NCI-H1092 treated with DMSO at 0.1 percent for 48 hours (cell line): ENCODE data around the gene APBB1.

Experiments used
- DNase-seq: peaks from one replicate; lab custom pipeline; 2025; lab: John Stamatoyannopoulos, UW

The APBB1 gene

DNA sequence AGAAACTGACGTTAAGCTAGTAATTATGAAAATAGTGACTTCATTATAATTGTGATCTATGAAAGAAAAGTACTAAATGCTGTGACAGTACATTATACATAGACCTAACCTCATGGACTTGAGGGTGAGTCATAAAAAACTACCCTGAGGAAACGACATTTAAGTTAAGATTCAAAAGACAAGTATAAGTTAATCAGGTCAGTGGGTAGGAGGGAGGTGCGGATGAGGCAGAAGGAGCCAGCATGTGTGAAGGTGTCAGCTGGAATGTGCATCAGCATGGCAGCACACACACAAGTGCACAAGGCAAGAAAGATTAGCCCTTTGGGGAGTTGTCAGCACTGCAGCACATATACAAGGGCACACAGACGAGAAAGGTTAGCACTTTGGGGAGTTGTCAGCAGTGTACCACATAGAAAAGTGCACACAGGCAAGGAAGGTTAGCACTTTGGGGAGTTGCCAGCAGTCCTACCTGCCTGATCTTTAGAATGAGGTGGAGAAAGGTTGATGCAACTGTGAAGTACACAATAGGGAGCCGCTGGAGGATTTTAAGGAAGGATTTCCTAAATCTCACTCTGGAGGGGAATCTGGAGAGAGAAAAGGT is 67.0 kb downstream of the APBB1 start:
- DNase-seq = no peak

DNA sequence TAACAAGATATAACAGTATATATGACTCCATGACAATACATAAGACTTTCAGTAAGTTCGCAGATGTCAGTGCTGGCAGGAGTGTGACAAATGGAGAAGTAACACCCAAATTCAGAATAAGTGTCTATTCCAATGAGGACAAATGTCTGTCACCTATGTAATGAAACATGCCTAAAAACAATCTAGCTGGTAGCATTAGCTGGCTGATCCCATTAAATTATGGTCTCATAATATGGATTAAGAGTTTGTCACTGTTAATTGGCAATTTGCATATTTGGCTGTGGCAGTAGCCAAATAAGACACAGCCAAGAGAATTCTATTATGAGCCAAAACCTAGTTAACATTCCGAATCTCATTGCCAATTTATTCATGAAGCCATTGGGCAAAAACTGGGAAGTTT is 68.4 kb downstream of the APBB1 start:
- no peak for DNase-seq

GRCh38 chr11:6350043-6350442 is 68.9 kb downstream of the APBB1 start:
- no peak for DNase-seq

- DNase-seq = no peak
Observed at GRCh38 chr11:6345366-6345765, 73.5 kb downstream of the APBB1 start.
